ENCODE data around the gene OR10G4. TPM values are rescaled to one million over a fixed set of nuclear protein-coding genes. Genes with fewer than 3 reads are reported as not detected.

OR10G4 gene
- polyA plus RNA-seq, 1 donor from 2014 or later: not detected

DNA sequence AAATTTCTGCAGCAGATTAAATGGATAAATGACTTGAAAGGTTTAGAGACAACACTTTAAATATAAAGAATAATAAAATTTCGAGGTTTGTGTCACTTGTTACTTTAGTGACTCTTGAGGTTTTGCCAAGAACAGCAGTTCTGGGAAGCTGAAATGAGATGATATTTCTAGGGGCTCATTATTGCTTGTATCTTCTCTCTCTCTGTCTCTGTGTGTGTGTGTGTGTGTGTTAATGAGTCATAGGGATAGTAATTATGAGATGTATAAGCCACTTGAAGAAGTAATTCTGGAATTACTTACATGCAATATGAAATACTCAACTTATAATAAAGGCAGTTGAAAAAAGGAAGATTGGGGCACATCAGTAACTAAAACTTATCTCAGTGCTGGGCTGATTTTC, 38.0 kb downstream of the OR10G4 start:
- Histone ChIP-seq H2AFZ (ENCODE audit: low read depth, low read length) (no peak overlapping the region), H3K79me2 (replicated peaks; ENCODE audit: insufficient read depth, low read length) (no peaks in the 10 kb centered on the region), H4K20me1 (ENCODE audit: insufficient read depth) (no peaks in the 10 kb centered on the region), H3K9me2 (ENCODE audit: insufficient read depth, low read length) (no peaks in the 10 kb centered on the region), H3F3A (ENCODE audit: insufficient read depth, low read length, poor library complexity, severe bottlenecking) (no peaks in the 10 kb centered on the region), H3K36me3 (ENCODE audit: insufficient read depth, low read length) (no peaks in the 10 kb centered on the region), H3K27me3 (ENCODE audit: insufficient read depth, low read depth, low read length) (no peaks in the 10 kb centered on the region), H3K4me3 (ENCODE audit: low read length) (no peak overlapping the region), H3K4me2 (ENCODE audit: low read length) (no peak overlapping the region), H3K27ac (ENCODE audit: low read length) (no peak overlapping the region), H3K9ac (ENCODE audit: low read length) (no peak overlapping the region), H3K9me3 (ENCODE audit: low read length) (no peaks in the 10 kb centered on the region)
- TF ChIP-seq, protein P1, sequence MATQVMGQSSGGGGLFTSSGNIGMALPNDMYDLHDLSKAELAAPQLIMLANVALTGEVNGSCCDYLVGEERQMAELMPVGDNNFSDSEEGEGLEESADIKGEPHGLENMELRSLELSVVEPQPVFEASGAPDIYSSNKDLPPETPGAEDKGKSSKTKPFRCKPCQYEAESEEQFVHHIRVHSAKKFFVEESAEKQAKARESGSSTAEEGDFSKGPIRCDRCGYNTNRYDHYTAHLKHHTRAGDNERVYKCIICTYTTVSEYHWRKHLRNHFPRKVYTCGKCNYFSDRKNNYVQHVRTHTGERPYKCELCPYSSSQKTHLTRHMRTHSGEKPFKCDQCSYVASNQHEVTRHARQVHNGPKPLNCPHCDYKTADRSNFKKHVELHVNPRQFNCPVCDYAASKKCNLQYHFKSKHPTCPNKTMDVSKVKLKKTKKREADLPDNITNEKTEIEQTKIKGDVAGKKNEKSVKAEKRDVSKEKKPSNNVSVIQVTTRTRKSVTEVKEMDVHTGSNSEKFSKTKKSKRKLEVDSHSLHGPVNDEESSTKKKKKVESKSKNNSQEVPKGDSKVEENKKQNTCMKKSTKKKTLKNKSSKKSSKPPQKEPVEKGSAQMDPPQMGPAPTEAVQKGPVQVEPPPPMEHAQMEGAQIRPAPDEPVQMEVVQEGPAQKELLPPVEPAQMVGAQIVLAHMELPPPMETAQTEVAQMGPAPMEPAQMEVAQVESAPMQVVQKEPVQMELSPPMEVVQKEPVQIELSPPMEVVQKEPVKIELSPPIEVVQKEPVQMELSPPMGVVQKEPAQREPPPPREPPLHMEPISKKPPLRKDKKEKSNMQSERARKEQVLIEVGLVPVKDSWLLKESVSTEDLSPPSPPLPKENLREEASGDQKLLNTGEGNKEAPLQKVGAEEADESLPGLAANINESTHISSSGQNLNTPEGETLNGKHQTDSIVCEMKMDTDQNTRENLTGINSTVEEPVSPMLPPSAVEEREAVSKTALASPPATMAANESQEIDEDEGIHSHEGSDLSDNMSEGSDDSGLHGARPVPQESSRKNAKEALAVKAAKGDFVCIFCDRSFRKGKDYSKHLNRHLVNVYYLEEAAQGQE (IDR thresholded peaks at IDR 0.05; ENCODE audit: borderline replicate concordance): no peak
- TF ChIP-seq SMC3 (conservative IDR thresholded peaks at IDR 0.05; ENCODE audit: poor library complexity) (no peak), POLR2AphosphoS5 (IDR thresholded peaks at IDR 0.05) (no peak), RAD21 (conservative IDR thresholded peaks at IDR 0.05) (no peak), TAF1 (IDR thresholded peaks at IDR 0.05; ENCODE audit: low read depth) (no peak), EZH2 (IDR thresholded peaks at IDR 0.05; ENCODE audit: borderline replicate concordance, insufficient read depth, low read length, poor library complexity, severe bottlenecking) (no peak), EP300 (conservative IDR thresholded peaks at IDR 0.05; ENCODE audit: poor library complexity, severe bottlenecking) (no peak), MXI1 (conservative IDR thresholded peaks at IDR 0.05; ENCODE audit: poor library complexity, severe bottlenecking) (no peak)
- TF ChIP-seq, protein P2, sequence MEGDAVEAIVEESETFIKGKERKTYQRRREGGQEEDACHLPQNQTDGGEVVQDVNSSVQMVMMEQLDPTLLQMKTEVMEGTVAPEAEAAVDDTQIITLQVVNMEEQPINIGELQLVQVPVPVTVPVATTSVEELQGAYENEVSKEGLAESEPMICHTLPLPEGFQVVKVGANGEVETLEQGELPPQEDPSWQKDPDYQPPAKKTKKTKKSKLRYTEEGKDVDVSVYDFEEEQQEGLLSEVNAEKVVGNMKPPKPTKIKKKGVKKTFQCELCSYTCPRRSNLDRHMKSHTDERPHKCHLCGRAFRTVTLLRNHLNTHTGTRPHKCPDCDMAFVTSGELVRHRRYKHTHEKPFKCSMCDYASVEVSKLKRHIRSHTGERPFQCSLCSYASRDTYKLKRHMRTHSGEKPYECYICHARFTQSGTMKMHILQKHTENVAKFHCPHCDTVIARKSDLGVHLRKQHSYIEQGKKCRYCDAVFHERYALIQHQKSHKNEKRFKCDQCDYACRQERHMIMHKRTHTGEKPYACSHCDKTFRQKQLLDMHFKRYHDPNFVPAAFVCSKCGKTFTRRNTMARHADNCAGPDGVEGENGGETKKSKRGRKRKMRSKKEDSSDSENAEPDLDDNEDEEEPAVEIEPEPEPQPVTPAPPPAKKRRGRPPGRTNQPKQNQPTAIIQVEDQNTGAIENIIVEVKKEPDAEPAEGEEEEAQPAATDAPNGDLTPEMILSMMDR (IDR thresholded peaks at IDR 0.05; ENCODE audit: poor library complexity, severe bottlenecking): no peak

DNA sequence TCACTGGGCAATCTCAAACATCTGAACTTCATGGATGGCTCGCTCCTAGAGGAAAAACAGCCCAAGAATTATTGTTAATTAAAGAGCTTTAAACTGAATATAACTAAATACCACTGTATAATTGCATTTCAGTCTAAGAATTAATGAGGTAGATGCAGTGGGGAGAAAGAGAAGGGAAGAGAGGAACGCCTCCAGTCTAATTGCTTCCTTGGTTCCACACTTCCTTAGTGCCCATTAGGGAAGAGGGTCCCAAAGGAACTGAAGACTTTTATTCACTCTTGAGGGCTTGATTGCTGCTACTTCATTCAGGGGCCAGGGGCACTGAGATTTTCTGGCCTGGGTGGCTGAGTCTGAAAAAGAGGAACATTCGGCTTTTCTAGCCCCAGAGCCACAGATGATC, 40.2 kb downstream of the OR10G4 start:
- Histone ChIP-seq H3K4me2 (ENCODE audit: low read length) (no peak overlapping the region), H3K36me3 (ENCODE audit: insufficient read depth, low read length) (no peaks in the 10 kb centered on the region), H4K20me1 (ENCODE audit: insufficient read depth) (no peaks in the 10 kb centered on the region), H3K9ac (ENCODE audit: low read length) (no peak overlapping the region), H3K27me3 (ENCODE audit: insufficient read depth, low read depth, low read length) (no peaks in the 10 kb centered on the region), H3K79me2 (replicated peaks; ENCODE audit: insufficient read depth, low read length) (no peaks in the 10 kb centered on the region), H3K27ac (ENCODE audit: low read length) (no peak overlapping the region), H3K4me3 (ENCODE audit: low read length) (no peak overlapping the region), H2AFZ (ENCODE audit: low read depth, low read length) (no peak overlapping the region), H3K9me3 (ENCODE audit: low read length) (no peaks in the 10 kb centered on the region), H3K9me2 (ENCODE audit: insufficient read depth, low read length) (no peaks in the 10 kb centered on the region), H3F3A (ENCODE audit: insufficient read depth, low read length, poor library complexity, severe bottlenecking) (no peaks in the 10 kb centered on the region)
- no peak for TF ChIP-seq SMC3 (conservative IDR thresholded peaks at IDR 0.05; ENCODE audit: poor library complexity)
- TF ChIP-seq, protein P1 (IDR thresholded peaks at IDR 0.05; ENCODE audit: borderline replicate concordance): no peak
- no peak for TF ChIP-seq RAD21 (conservative IDR thresholded peaks at IDR 0.05)
- no peak for TF ChIP-seq EZH2 (IDR thresholded peaks at IDR 0.05; ENCODE audit: borderline replicate concordance, insufficient read depth, low read length, poor library complexity, severe bottlenecking)
- no peak for TF ChIP-seq TAF1 (IDR thresholded peaks at IDR 0.05; ENCODE audit: low read depth)
- TF ChIP-seq POLR2AphosphoS5 (IDR thresholded peaks at IDR 0.05): no peak
- TF ChIP-seq EP300 (conservative IDR thresholded peaks at IDR 0.05; ENCODE audit: poor library complexity, severe bottlenecking): no peak
- no peak for TF ChIP-seq MXI1 (conservative IDR thresholded peaks at IDR 0.05; ENCODE audit: poor library complexity, severe bottlenecking)
- TF ChIP-seq, protein P2 (IDR thresholded peaks at IDR 0.05; ENCODE audit: poor library complexity, severe bottlenecking): no peak
